Spleen (tissue), 11 donors: ENCODE data around the gene USP54. TPM values are rescaled to one million over a fixed set of nuclear protein-coding genes. Genes with fewer than 3 reads are reported as not detected.

Experiments used
- DNase-seq: peaks from one replicate; pipeline ENCODE4 v3.0.0-alpha.2; 2020
- H3K27ac ChIP-seq, 8 donors: fragments of 200-600 bp; sonication (generic) in 7 of 8; 1 replicate in 4 of 8; 2 replicates in 4 of 8; pipeline versions ENCODE4 v1.5.0 to v1.8.0; 2016 to 2021; ENCODE audit warnings: inconsistent platforms in 4 of 8, mild to moderate bottlenecking in 4 of 8, moderate library complexity in 1 of 8
- H3K27me3 ChIP-seq, 7 donors: fragments of 200-600 bp; sonication (generic) in 6 of 7; replicated peaks in 1 of 7; 1 replicate in 4 of 7; 2 replicates in 3 of 7; pipeline versions ENCODE4 v1.5.0 to v1.8.0; 2016 to 2021; ENCODE audit warnings: inconsistent platforms in 3 of 7, mild to moderate bottlenecking in 1 of 7
- H3K36me3 ChIP-seq, 6 donors: fragments of 200-600 bp; sonication (generic) in 5 of 6; 1 replicate in 4 of 6; 2 replicates in 2 of 6; pipeline versions ENCODE4 v1.5.0 to v1.8.0; 2016 to 2021; ENCODE audit warnings: inconsistent platforms in 2 of 6
- H3K4me1 ChIP-seq, 6 donors: fragments of 200-600 bp; sonication (generic) in 5 of 6; 1 replicate in 3 of 6; 2 replicates in 3 of 6; pipeline versions ENCODE4 v1.5.0 to v1.8.0; 2016 to 2021; ENCODE audit warnings: inconsistent platforms in 3 of 6
- H3K4me3 ChIP-seq, 8 donors: fragments of 200-600 bp; sonication (generic) in 7 of 8; 1 replicate in 4 of 8; 2 replicates in 4 of 8; pipeline versions ENCODE4 v1.5.0 to v1.8.0; 2016 to 2021; ENCODE audit warnings: inconsistent platforms in 4 of 8, mild to moderate bottlenecking in 4 of 8, moderate library complexity in 2 of 8
- H3K9me3 ChIP-seq, 8 donors: fragments of 200-600 bp; sonication (generic) in 7 of 8; 1 replicate in 4 of 8; 2 replicates in 4 of 8; pipeline versions ENCODE4 v1.5.0 to v1.8.0; 2016 to 2021; ENCODE audit warnings: inconsistent platforms in 4 of 8
- POLR2A ChIP-seq, 3 donors: fragments of 450-650 bp; IDR thresholded peaks; one replicate each; pipeline ENCODE4 v1.5.1; 2017; ENCODE audit warnings: antibody characterized with exemption in 3 of 3, mild to moderate bottlenecking in 1 of 3
- POLR2AphosphoS5 ChIP-seq, 3 donors: sonication (generic); formaldehyde crosslinking; IDR thresholded peaks; one replicate each; pipeline ENCODE4 v1.5.1; 2017; ENCODE audit warnings: antibody characterized with exemption in 3 of 3
- WGBS, 5 donors: extraction: QIAGEN DNeasy Blood & Tissue Kit in 3 of 5; methylation state at CpG; one replicate each; pipeline versions ENCODE4 v1.1.5 to v1.1.7; 2013 to 2018; 5-methylcytosine and 5-hydroxymethylcytosine counted together
- intact Hi-C: fragments of 100-400 bp; cut with DNase I; formaldehyde crosslinking; loops from one replicate; pipeline ENCODE4 v1.15.0; 2023; ENCODE audit warnings: low total_unique reads
- polyA plus RNA-seq, 3 donors: library from polyadenylated mRNA; stranded (reverse); fragments of 200-250 nt; gene quantifications; one replicate each; pipeline ENCODE4 v1.2.1, GENCODE V29; 2013
- total RNA-seq, 7 donors: library from RNA; depleted of rRNA in 3 of 7; stranded (reverse); fragments of >200 nt in 3 of 7; fragmentation: NEBNext Ultra II Directional in 4 of 7; extraction: Animal tissue kit (Norgen Biotek cat#: 25700) in 4 of 7; gene quantifications; one replicate each; pipeline versions ENCODE4 v1.1.0 to v1.2.1, GENCODE V29; 2016 to 2021
- TF ChIP-seq, protein P1 (sequence below), 11 experiments: fragments of 200-600 bp in 7 of 11; fragments of 450-650 bp in 4 of 11; sonication (generic) in 4 of 11; IDR thresholded peaks in 8 of 11; conservative IDR thresholded peaks in 3 of 11; 1 replicate in 7 of 11; 2 replicates in 4 of 11; pipeline versions ENCODE4 v1.4.0 to v1.8.0; 2016 to 2021; ENCODE audit warnings: antibody characterized with exemption in 11 of 11, inconsistent platforms in 4 of 11, mild to moderate bottlenecking in 1 of 11
- donor health status: healthy with polysubstance abuse.
- donor health status: DM: no; HTN: no; CAD: no; lungs with moderate emphysema.
- donor health status: DM: no; HTN: no; CAD: no.
- donor health status: Bipolar disorder and iron deficiency.
- donor health status: healthy.
- donor health status: DM: no; HTN: no; CAD: no.
- donor health status: DM: yes; HTN: yes; CAD: no.

The USP54 gene
- total and polyA plus RNA-seq, 10 donors, result 1.1 to 16.8 (median 8.9) TPM

DNA sequence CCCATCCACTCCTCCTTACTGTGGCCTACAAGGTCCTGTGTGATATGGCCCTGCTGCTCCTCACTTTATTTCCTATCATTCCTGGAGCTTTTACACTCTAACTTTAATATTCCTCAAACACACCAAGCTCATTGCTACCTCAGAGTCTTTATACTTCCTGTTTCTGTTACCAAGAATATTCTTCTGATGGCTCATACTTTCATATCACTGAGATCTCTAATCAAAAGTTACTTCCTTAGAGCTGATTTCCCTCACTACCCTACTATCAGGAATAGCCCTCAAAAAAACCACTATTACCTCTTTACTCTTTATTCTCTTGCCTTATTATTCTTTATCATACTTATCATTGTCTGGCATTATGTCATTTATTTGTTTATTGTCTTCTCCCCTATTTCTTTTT is 89.5 kb downstream of the USP54 start:
- intact Hi-C loops, result no loop called here
- TF ChIP-seq, protein P1, sequence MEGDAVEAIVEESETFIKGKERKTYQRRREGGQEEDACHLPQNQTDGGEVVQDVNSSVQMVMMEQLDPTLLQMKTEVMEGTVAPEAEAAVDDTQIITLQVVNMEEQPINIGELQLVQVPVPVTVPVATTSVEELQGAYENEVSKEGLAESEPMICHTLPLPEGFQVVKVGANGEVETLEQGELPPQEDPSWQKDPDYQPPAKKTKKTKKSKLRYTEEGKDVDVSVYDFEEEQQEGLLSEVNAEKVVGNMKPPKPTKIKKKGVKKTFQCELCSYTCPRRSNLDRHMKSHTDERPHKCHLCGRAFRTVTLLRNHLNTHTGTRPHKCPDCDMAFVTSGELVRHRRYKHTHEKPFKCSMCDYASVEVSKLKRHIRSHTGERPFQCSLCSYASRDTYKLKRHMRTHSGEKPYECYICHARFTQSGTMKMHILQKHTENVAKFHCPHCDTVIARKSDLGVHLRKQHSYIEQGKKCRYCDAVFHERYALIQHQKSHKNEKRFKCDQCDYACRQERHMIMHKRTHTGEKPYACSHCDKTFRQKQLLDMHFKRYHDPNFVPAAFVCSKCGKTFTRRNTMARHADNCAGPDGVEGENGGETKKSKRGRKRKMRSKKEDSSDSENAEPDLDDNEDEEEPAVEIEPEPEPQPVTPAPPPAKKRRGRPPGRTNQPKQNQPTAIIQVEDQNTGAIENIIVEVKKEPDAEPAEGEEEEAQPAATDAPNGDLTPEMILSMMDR (IDR thresholded peaks at IDR 0.05 in 8 of 11, conservative IDR thresholded peaks at IDR 0.05 in 3 of 11), result no peak
- Histone ChIP-seq H3K4me3 (no peak overlapping the region), H3K4me1 (peaks cover 15 to 36% (median 19%) of the 10 kb centered on the region in 6 donors), H3K27me3 (no peaks in the 10 kb centered on the region), H3K27ac (peak overlapping the region in 5 of 8 donors; percentile 21 to 65 (median 34)), H3K36me3 (peaks cover 0 to 41% (median 14%) of the 10 kb centered on the region in 6 donors), H3K9me3 (no peaks in the 10 kb centered on the region)
- no peak for DNase-seq

DNA sequence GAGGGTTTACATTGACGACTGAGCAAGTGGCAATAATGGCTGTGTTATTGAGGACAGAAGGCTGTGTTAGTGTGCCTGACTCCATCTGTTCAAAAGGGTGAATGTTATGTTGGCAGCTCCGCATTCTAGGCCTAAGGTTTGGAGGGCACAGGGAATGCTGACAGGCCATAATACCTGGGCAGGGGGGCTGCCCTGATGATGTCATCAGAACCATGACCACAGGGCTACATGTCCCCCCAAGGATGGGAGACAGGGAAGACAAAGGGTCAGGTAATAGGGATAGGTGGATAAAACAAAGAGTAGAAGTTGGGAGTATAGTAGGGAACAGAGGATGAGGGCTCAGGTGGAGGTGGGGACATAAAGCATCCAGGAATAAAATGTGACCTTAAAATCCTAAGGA is 93.5 kb downstream of the USP54 start:
- 84 to 90% (median 87%) methylated on average over 2 of the region's 2 CpGs for WGBS, 5 donors
- Histone ChIP-seq H3K27ac (no peak overlapping the region), H3K9me3 (no peaks in the 10 kb centered on the region), H3K4me1 (peaks cover 41 to 69% (median 48%) of the 10 kb centered on the region in 6 donors), H3K27me3 (no peaks in the 10 kb centered on the region), H3K36me3 (peaks cover 0 to 12% (median 0%) of the 10 kb centered on the region in 6 donors), H3K4me3 (no peak overlapping the region)
- intact Hi-C loops, result no loop called here
- TF ChIP-seq, protein P1 (IDR thresholded peaks at IDR 0.05 in 8 of 11, conservative IDR thresholded peaks at IDR 0.05 in 3 of 11), result no peak
- no peak for TF ChIP-seq POLR2A (IDR thresholded peaks at IDR 0.05)
- no peak for TF ChIP-seq POLR2AphosphoS5 (IDR thresholded peaks at IDR 0.05)
- DNase-seq, result no peak

DNA sequence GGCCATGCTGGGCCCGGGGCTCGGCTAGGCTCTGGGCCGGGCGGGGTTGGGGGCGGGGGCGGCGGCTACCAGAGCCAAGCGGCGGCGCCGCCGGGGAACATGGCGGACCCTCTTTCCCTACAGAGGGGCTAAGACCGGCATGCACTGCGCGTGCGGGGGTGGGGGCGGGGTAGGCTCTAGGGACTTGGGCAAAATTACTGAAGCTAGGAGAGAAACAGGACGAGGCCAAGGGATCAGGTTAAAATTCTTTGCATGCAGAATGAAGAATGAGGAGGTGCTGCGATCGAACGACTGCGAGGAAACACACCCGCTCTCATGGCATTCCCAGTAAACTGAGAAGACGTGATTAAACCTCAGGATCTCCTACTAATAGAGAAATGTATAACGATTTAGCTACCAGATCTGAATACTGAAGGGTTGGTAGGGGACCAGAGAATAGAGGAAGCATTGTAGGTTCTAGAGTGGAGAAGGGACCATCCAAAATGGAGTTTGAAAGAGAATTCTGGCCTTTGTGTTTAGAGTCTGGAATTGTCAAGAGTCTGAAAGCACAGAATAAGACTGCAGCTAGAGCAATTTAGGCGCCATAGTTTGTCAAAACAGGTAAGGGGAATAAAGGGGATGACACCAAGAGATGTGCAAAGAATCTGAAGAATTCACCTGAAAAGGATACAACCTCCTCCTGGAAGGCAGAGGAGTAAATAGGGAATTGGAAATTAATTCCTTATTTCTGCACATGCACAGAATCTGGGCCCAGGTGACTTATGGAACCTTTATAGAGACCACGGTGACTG is 95.1 kb downstream of the USP54 start, which contains the start of gene PPP3CB:
TSS of gene PPP3CB (minus strand) at position 141 of the 791 bp plus-strand sequence. CDS start at position 6, 135 bp downstream.
- H3K36me3 ChIP-seq, result peaks cover 0 to 12% (median 0%) of the 10 kb centered on the region in 6 donors
- peak; percentile 95 for DNase-seq
- H3K27me3 ChIP-seq, result no peaks in the 10 kb centered on the region
- H3K4me3 ChIP-seq, result peak within 1 kb of the TSS; percentile 66 to 94 (median 76)
- TF ChIP-seq, protein P1 (IDR thresholded peaks at IDR 0.05 in 8 of 11, conservative IDR thresholded peaks at IDR 0.05 in 3 of 11), result no peak
- no peak for TF ChIP-seq POLR2AphosphoS5 (IDR thresholded peaks at IDR 0.05)
- WGBS, 5 donors, result 7 to 15% (median 9%) methylated on average over 11 to 28 of the region's 28 CpGs
- intact Hi-C loops, result no loop called here
- no peaks in the 10 kb centered on the region for H3K9me3 ChIP-seq
- H3K4me1 ChIP-seq, result peaks cover 32 to 71% (median 50%) of the 10 kb centered on the region in 6 donors
- H3K27ac ChIP-seq, result peak within 1 kb of the TSS; percentile 83 to 99 (median 98)

GRCh38 chr10:73495226-73495883 is 95.8 kb downstream of the USP54 start:
- Histone ChIP-seq H3K9me3 (no peaks in the 10 kb centered on the region), H3K36me3 (peaks cover 0 to 13% (median 0%) of the 10 kb centered on the region in 6 donors), H3K4me1 (peaks cover 37 to 71% (median 50%) of the 10 kb centered on the region in 6 donors), H3K27me3 (no peaks in the 10 kb centered on the region), H3K27ac (peak overlapping the region; percentile 83 to 99 (median 98)), H3K4me3 (peak overlapping the region; percentile 66 to 94 (median 76))
- DNase-seq, result peak; percentile 99
- TF ChIP-seq POLR2A (IDR thresholded peaks at IDR 0.05) (peak in 2 of 3 donors; percentile 58 to 62), POLR2AphosphoS5 (IDR thresholded peaks at IDR 0.05) (peak; percentile 90 to 95 (median 92))
- TF ChIP-seq, protein P1 (IDR thresholded peaks at IDR 0.05 in 8 of 11, conservative IDR thresholded peaks at IDR 0.05 in 3 of 11), result peak in 3 of 11 experiments; percentile 12 to 24 (median 20)
- WGBS, 5 donors, result 0 to 1% (median 1%) methylated on average over 18 to 55 of the region's 55 CpGs
- intact Hi-C loops, result no loop called here
